NCI-H510A treated with DMSO at 0.1 percent for 48 hours (cell line): ENCODE measurements around the gene KLHL29.

Source experiments
- DNase-seq: peaks from one replicate; lab custom pipeline; 2025; lab: John Stamatoyannopoulos, UW

The KLHL29 gene

DNA sequence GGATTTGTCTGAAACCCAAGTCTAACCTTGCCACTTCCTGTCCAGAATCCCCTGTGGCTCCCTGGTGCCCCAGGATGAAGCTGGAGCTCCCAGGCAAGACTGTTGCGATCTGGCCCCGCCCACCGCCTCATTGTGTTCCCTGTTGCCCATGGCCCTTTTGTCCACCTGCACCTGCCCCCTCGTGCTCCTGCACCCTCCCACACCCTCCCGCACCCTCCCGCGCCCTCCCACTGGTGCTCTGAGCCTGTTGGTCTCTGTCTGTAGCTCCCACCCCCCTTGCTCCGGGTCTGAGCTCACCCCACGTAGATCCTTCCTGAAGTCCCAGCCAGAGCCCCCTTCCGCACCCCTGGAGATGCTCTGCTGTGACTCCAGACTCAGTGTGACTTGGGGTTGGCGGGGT lies 297.5 kb downstream of the KLHL29 start:
- DNase-seq, result no peak

DNA sequence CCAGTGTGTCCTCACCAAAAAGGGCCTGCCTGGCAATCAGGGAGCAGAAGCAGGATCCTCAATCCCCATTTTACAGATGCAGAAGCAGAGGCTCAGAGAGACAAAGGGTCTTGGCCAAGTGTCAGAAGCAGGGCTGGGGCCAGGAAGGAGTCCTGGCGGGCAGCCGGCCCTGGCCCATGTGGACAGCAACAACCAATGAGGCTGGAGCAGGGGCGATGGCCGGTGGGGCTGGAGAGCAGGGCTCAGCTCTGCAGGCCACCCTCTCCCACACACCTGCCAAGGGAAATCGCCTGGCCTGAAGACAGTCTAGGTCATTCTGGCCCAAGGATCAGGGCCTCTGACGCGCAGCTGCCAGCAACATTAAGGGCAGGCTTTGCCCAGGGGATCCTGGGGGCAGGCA lies 298.0 kb downstream of the KLHL29 start:
- no peak for DNase-seq

DNA sequence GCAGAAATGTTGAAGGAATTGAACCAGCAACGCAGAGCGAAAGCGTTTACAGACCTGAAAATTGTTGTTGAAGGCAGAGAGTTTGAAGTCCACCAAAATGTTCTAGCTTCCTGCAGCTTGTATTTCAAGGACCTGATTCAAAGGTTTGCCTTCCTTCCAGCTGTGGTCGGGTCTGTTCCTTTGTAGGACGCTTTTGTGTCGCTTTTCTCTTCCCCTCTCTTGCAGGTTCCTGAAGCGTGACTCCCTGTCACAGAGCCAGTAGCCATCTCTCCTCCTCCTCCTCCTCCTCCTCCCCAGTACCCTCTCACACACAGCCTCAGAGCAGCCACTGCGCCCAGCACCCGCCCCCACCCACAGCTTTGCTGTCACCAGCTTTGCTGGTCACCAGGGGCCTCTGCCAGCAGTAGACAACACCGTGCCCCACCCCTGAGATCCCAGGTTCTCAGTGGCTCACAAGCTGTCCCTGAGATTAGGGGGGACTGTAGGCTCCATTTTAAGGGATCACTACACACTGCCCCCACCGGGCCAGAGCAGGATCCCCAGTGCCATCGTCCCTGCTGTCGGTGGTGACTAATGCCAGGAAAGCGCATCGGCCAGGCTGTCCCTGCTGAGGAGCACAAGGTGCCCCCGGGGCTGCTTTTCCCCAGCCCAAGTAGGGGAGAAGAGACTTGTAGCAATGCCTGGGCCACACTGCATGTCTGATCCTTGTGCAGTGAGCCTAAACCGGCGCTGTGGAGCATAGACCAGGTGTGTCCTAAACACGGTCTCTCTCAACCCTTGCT lies 299.6 kb downstream of the KLHL29 start:
- DNase-seq, result no peak

DNA sequence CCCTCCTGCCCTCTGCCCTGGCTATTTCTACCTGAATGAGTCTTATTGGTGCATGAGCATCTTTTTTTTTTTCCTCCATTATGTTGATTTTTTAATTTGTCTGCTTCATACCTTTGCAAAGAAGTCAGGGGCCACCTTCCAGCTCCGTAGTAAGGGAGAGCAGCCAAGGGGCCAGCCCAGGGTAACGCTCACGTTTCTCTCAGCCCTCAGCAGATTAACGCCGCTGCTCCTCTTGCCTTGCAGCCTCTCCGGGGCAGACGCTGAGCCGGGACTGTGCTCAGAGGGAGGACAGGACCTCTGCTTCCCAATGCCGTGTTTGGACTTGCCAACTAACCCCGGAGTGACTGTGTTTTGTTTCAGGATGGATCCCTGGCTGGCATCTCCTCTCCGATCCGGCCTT lies 300.2 kb downstream of the KLHL29 start:
- no peak for DNase-seq

DNA sequence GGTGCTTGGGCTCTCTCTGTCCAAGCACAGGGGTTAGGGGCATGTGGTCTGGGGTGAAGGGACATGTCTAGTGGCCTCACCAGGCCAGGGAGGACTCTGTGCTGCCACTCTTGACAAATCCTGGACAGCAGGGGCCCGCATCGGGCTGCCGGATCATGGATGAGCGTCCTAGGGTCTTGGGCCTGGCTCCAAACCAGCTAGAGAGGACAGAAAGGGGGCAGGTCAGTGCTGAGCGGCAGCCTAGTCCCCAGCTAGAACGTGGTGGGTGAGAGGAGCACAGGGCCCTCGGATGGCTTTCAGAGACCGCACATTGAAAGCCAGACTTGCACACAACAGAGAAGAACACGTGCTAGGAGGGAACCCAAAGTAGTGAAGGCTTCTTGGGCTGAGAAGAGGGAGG lies 300.7 kb downstream of the KLHL29 start:
- DNase-seq, result no peak

DNA sequence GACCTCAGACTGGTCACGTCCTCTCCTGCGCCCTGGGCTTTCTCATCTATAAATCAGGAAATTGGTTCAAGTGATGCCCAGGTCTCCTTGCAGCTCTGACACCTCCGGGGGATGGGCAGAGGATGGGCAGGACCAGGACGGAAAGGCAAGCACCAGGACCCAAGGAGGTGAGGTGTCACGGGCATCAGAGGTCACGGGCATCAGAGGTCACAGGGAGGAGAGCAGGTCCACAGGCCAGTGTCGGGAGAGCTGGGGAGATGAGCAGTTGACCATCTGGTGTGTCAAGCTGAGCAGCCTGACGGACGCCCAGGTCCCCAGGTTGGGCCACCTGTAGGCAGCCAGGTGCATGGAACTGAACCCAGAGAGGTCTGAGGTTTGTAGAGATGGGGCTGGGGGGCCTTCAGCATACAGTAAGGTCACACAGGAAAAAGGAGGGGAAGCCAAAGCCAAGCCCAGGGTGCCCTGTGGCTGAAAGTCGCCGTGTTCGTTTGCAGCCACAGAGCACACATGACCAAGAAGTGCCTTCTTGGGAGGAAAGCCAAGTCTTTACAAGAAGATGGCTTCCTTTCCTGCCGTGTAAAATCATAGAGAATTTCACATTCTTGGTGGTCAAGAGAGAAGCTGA lies 301.5 kb downstream of the KLHL29 start:
- no peak for DNase-seq

DNA sequence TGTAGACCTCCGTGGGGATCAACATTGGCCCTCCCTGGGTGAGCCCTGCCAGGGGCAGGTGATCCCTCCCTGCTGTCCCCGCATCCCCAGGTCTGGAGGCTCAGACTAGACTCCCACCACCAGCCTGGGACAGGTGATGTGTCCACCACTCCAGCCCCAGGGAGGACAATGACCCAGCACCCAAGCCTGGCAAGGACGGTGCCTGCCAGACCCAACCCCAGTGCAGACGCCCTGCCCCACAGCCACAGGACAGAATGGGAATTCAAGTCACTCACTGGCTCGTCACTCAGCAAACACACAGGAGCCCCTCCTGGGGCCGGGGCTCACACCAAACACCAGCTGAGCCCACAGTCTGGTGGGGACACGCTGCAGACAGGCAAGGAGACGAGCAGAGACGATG lies 302.2 kb downstream of the KLHL29 start:
- no peak for DNase-seq

DNA sequence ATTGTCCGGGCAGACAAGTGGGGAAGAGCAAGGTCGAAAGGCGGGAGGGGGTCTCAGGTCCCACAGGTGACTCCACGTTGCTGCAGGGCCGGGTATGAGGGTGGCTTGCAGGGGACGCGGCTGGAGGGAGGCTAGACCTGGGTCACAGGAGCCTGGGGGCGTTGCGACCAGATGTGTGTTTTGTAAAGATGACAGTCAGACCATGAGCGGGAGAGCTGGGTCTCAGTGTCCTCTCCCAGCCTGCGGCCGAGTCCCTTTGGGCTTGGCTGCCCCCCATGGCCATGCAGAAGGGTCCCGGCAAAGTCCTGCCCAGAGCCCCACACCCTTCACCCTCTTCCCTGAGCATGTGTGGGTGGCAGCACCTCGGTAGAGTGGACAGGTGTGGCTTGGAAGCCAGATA lies 302.7 kb downstream of the KLHL29 start:
- DNase-seq, result no peak

DNA sequence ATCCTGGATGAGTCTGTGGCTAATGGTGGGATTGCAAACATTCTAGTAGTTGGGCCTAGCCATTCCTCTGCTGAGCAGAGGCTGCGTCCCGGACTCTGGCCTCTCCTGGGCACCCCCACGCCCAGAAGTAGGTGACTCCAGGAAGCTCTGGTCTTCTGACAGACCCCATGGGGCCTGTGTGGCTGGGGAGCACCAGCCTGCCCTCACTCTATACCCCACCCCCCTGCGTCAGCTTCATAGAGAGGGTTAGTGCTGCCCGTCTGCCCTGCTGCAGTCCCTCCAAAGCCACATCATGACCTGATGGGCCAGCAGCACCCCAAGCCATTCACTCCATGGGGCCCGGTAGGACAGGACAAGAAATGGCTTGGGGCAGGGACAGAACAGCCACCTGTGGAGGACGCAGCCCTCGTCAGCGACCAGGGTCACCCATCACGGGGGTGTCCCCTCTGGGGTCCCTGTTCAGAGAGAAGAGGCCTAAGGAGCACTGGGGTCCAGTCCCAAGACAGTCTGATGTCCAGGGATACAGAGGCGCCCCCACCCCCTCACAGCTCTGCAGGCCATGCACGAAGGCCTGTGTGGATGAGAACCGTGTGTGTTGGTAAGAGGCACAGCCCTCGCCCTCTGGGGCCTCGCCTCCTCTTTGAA lies 303.6 kb downstream of the KLHL29 start:
- no peak for DNase-seq

DNA sequence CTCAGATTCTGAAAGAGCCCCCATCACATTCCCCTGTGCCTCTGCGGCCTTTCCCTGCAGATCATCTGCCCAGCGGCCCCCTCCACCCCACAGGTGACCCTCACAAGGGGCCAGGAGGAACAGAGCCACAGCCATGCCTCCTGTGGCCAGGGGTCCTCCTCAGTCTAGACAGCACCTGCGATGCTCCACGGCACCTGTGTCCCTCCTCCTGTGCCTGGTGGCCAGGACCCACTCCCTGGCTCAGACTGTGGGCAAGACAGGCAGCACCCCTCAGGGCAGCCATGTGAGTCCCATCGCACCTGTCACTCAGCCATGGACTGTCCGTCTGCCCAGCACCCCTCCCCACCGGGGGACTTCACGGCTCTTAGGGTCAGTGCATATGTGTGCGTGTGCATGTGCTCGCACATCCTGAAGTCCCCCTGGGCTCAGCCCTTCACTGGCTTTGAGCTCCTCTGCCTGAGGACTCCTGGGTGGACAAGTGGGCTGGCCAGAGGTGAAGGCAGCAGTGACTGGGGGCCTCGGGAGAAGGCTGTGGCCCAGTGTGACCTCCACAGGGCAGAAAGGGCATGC lies 304.2 kb downstream of the KLHL29 start:
- DNase-seq, result no peak

DNA sequence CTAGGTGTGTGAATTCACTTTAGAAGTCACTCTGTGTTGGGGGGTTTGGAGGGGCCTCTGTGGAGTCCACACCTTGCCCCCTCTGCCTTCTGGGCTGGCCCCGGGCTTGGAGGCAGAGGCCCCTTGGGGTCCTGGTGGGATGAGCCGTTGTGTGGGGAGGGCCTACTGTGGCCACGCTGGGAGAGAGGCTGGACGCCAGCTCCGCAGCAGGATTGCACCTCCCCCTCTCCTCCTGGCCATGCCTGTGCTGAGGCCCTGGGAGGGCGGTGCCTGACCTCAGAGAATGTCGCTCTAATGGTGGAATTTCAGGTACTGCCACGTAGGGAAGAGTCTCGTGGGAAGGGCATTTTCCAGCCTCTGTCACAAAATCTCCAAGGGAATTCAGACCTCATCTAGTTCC lies 304.9 kb downstream of the KLHL29 start:
- no peak for DNase-seq

DNA sequence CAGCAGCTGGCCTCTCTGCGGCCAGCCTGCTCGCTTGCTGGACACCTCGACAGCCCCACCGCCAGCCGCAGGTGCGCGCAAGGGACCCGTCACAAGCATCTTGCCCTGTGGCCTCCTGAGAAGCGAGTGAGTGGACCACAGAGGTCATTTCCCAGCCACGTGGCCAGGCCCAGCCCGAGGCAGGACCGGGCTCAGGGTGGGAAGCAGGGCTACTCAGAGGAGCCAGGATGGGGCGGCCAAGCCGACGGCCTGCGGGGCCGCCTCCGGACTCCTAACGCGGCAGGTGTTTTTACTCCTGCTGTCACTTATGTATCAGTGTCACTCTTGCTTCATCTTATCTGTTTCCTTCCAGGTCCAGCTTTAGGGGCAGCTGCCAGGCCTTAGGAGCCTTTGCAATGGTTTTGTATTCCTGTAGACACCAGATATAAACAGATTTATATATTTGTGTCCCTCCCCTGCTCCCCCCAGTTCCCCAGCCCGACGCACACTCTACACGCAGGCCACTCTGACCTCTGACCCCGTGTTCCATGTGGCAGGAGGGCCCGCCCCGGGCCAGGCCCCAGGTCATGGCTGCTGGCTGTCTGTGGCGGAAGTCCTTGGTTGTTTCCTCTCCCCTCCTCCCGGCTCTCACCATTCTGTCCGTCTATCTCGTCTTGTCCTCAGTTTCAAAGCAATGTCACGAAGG lies 305.6 kb downstream of the KLHL29 start:
- DNase-seq, result no peak

DNA sequence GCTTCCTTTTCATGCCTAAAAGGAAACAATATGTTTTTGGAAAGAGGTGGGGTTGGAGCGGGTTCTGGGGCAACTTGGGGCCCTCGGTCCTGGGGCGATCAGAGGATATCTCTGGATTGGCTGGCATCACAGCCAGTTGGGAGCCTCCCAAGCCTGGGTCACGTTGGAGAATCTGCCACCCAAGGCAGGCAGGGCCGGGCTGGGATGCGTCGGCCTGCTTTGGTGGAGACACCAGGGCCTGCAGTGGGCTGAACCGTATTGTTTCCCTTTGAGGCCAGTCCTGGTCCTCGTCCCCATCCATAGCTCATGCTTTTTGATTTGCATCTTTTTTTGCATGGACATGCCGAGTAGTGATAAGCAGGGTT lies 306.1 kb downstream of the KLHL29 start:
- no peak for DNase-seq

DNA sequence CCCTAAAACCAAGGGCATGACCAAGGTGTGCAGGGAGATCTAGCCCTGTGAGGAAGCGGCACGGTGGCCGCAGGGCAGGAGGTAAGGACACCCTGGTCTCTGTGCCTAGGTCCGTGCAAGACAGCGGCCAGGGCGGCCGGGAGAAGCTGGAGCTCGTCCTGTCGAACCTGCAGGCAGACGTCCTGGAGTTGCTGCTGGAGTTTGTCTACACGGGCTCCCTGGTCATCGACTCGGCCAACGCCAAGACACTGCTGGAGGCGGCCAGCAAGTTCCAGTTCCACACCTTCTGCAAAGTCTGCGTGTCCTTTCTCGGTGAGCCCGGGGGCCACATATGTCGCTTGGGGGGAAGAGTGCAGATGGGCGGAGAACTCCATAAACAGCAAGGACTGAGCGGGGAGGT lies 306.6 kb downstream of the KLHL29 start:
- DNase-seq, result no peak

DNA sequence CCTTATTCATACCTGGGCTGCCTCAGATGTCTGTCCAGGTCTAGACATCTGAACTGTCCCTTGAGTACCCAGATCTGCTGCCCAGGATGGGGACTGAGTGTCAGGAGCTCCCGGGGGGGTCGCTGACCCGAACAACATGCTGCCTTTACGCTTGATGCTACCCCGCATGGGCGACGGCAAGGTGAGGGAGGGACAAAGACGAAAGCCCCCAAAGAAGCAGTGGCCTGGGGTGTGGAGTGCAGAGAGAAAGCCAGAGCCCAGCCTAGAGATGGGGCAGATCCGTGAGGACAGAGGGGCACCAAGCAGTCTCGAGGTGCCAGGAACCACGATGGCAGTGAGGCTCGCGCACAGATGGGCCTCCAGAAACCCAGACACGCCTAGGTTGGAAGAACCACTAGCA lies 307.3 kb downstream of the KLHL29 start:
- no peak for DNase-seq

DNA sequence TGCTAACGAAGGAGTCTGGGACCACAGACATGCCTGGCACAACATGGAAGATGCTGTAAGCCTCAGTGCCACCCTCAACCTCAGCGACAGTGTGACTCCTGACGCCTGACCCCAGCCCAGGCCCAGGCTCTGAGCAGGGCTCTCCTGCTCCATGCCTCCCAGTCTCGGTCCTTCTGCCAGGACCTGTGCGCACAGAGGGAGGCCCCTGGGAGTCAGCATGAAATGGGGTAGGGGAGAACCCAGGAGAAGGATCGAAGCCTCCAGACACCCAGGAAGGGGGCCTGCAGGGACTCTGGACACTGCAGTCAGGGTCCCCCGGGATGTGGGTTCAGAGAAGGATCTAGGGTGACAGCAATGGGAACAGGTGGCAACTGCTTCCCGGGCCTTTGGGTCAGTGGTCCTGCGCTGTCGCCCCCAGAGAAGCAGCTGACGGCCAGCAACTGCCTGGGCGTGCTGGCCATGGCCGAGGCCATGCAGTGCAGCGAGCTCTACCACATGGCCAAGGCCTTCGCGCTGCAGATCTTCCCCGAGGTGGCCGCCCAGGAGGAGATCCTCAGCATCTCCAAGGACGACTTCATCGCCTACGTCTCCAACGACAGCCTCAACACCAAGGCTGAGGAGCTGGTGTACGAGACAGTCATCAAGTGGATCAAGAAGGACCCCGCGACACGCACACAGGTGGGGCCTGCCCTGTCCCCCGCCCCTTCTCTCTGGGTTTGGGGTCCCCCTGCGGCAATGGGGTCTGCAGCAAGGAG lies 308.0 kb downstream of the KLHL29 start:
- no peak for DNase-seq

DNA sequence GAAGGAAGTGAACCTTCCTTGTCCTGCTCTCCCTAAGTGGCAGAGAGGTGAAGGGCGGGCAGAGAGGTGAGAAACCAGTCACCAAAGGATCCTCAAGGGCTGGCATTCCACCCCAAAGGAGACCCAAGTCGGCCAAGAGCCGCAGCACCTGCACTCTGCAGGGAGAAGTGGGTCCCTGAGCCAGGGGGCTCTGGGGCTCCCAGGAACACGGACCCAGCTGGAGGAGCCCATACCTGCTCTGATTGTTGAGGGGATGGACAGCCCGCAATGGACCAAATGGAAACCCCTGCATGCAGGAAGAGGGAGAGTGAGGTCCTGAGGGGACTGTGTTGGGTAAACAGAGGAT lies 308.6 kb downstream of the KLHL29 start:
- DNase-seq, result no peak

DNA sequence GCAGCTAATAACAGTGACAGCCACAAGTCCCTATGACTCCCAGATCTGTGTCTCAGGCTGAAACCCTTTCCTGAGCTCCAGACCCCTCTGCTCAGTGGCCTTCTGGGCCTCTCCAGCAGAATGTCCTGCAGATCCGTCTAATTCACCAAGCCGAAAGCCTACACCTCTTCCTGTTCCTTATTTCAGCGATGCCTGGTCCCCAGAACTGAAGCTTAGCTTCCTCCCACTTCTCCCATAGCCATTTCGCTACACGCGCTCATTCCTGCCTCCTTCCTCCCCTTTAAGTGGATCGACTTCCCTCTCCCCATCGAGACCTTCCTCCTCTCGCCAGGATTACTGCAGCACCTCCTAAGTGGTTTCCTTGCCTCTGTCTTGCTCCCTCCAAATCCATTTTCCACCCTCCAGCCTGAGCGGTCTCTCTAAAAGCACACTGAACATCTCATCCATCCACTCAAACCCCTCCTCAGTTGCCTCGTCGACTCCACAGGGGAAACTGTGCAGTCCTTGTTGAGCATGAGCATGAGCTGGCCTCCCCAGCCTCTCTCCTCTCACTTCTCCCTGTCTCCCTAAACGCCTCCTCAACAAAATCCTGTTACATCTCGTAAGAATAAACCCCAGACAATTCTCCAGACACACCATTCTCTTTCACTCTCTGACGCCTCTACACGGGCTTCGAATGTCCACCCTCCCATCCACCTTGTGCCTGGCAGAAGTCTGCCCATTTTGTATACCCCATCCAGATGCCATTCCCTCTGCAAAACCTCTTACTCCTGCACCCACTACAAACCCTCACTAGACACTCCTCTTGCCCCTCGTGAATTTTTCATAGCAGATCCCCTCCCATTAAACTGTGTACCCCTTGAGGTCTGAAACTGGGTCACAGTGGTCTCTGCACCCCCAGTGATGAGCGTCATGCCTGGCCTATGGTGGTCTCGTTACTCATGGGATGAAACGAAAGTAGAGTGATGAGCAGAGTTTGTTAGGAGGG lies 309.4 kb downstream of the KLHL29 start:
- no peak for DNase-seq

DNA sequence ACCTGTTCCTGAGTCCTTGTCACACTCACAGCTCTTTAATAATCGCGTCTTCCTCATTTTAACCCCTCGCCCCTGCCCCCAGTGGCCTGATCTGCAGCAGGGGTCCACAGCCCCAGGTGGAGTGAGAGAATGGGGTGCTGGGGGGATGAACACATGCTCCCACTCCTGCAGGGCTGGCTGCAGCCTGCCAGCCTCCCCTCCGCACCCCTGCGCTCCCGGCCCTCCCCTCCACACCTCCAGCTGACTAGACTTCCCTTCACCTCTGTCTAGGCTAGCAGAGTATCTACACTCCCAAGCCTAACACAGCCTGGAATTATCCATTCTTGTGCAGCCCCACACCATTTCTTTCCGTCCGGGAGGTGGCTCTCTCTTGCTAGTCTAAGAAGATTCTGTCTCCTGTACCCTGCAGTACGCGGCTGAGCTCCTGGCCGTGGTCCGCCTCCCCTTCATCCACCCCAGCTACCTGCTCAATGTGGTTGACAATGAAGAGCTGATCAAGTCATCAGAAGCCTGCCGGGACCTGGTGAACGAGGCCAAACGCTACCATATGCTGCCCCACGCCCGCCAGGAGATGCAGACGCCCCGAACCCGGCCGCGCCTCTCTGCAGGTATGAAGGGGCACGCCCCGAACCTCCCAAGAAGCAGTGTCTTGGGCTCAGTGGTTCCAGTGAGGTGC lies 310.4 kb downstream of the KLHL29 start:
- DNase-seq, result no peak
